Measurements from ENCODE around the gene SLC6A19. TPM values are rescaled to one million over a fixed set of nuclear protein-coding genes. Genes with fewer than 3 reads are reported as not detected.

The SLC6A19 gene
- total RNA-seq, 1 donor from 2014 or later, result not detected

- H3K27me3 ChIP-seq, result no peaks in the 10 kb centered on the region
- intact Hi-C loops (cut with DNase I), result no loop called here
- no peak overlapping the region for H3K4me3 ChIP-seq
- no peaks in the 10 kb centered on the region for H3K4me1 ChIP-seq
- no peaks in the 10 kb centered on the region for H3K9me3 ChIP-seq
- no peak for DNase-seq (ENCODE audit: extremely low spot score in 2 of 2)
- no peak overlapping the region for H3K27ac ChIP-seq
- H3K36me3 ChIP-seq, result no peaks in the 10 kb centered on the region
- TF ChIP-seq POLR2AphosphoS5 (IDR thresholded peaks at IDR 0.05; ENCODE audit: insufficient read depth in 1 of 2, low read depth in 1 of 2), result no peak
- TF ChIP-seq CTCF (IDR thresholded peaks at IDR 0.05), result no peak
- no peak for TF ChIP-seq POLR2A (IDR thresholded peaks at IDR 0.05)
These were observed 34.4 kb downstream of the SLC6A19 start for GRCh38 chr5:1235838-1236237.

- no peak for DNase-seq (ENCODE audit: extremely low spot score in 2 of 2)
- no peaks in the 10 kb centered on the region for H3K36me3 ChIP-seq
- no peak overlapping the region for H3K4me3 ChIP-seq
- no peaks in the 10 kb centered on the region for H3K4me1 ChIP-seq
- intact Hi-C loops (cut with DNase I), result no loop called here
- H3K27me3 ChIP-seq, result no peaks in the 10 kb centered on the region
- no peak overlapping the region for H3K27ac ChIP-seq
- no peak for TF ChIP-seq CTCF (IDR thresholded peaks at IDR 0.05)
- TF ChIP-seq POLR2A (IDR thresholded peaks at IDR 0.05), result no peak
- TF ChIP-seq POLR2AphosphoS5 (IDR thresholded peaks at IDR 0.05; ENCODE audit: insufficient read depth in 1 of 2, low read depth in 1 of 2), result no peak
- H3K9me3 ChIP-seq, result no peaks in the 10 kb centered on the region
These were observed 38.3 kb downstream of the SLC6A19 start for GRCh38 chr5:1239505-1240251.

GRCh38 chr5:1240496-1241260 is 39.3 kb downstream of the SLC6A19 start:
- Histone ChIP-seq H3K4me1 (no peaks in the 10 kb centered on the region), H3K27ac (no peak overlapping the region), H3K9me3 (no peaks in the 10 kb centered on the region), H3K36me3 (no peaks in the 10 kb centered on the region), H3K27me3 (no peaks in the 10 kb centered on the region), H3K4me3 (no peak overlapping the region)
- intact Hi-C loops (cut with DNase I), result no loop called here
- no peak for DNase-seq (ENCODE audit: extremely low spot score in 2 of 2)
- no peak for TF ChIP-seq POLR2AphosphoS5 (IDR thresholded peaks at IDR 0.05; ENCODE audit: insufficient read depth in 1 of 2, low read depth in 1 of 2)
- no peak for TF ChIP-seq CTCF (IDR thresholded peaks at IDR 0.05)
- no peak for TF ChIP-seq POLR2A (IDR thresholded peaks at IDR 0.05)

GRCh38 chr5:1241509-1242080 is 40.2 kb downstream of the SLC6A19 start:
- H3K4me1 ChIP-seq, result no peaks in the 10 kb centered on the region
- H3K27ac ChIP-seq, result no peak overlapping the region
- H3K9me3 ChIP-seq, result no peaks in the 10 kb centered on the region
- H3K36me3 ChIP-seq, result no peaks in the 10 kb centered on the region
- TF ChIP-seq CTCF (IDR thresholded peaks at IDR 0.05) (no peak), POLR2A (IDR thresholded peaks at IDR 0.05) (no peak), POLR2AphosphoS5 (IDR thresholded peaks at IDR 0.05; ENCODE audit: insufficient read depth in 1 of 2, low read depth in 1 of 2) (no peak)
- no peaks in the 10 kb centered on the region for H3K27me3 ChIP-seq
- no peak for DNase-seq (ENCODE audit: extremely low spot score in 2 of 2)
- no peak overlapping the region for H3K4me3 ChIP-seq
- intact Hi-C loops (cut with DNase I), result no loop called here
